HCT116 (cell line): ENCODE measurements around the gene DLG2. TPM values are rescaled to one million over a fixed set of nuclear protein-coding genes. Genes with fewer than 3 reads are reported as not detected.

ENCODE experiments used
- ATAC-seq: fragments of 200-7000 bp; cut with Tn5 transposase; 2 replicates; pipeline ENCODE4 v1.9.1; 2020; ENCODE audit warnings: mild to moderate bottlenecking, moderate library complexity
- BruUV-seq: library from RNA; stranded (reverse); fragments of 400-500 nt; replicated peaks from 2 replicates; lab custom pipeline; 2021; lab: Mats Ljungman, UMichigan
- CTCF ChIA-PET: fragments of 300-600 bp; sonication (Branson Sonifier 250); formaldehyde crosslinking; loops from one replicate; lab custom pipeline; 2021; ENCODE audit warnings: antibody characterized with exemption; lab: Charles Lee
- POLR2A ChIA-PET: fragments of 300-600, 350-600 bp; sonication (Branson Sonifier 250); formaldehyde crosslinking; loops from one replicate; lab custom pipeline; 2021; ENCODE audit warnings: antibody characterized with exemption; lab: Charles Lee
- RAD21 ChIA-PET, 2 experiments: fragments of 300-600 bp; sonication (Branson Sonifier 250); formaldehyde crosslinking; loops; one replicate each; lab custom pipeline; 2023; ENCODE audit warnings: low total read pairs in 2 of 2; ENCODE audit not compliant: uncharacterized antibody in 2 of 2, unreplicated experiment in 2 of 2, low non-redundant PET in 1 of 2; lab: Charles Lee
- DNase-seq: peaks from one replicate; pipeline ENCODE4 v3.0.0-alpha.2; 2010; ENCODE audit warnings: low read depth, low spot score
- H2AFZ ChIP-seq: fragments of 200-600 bp; shearing (Covaris generic), sonication (generic); 2 replicates; pipeline ENCODE4 v1.6.1; 2017; ENCODE audit warnings: low read depth, mixed run types, mixed read lengths, antibody characterized with exemption, low read length; ENCODE audit not compliant: poor library complexity, severe bottlenecking
- H3K27ac ChIP-seq: 2 replicates; pipeline ENCODE4 v1.5.1; 2012; ENCODE audit warnings: low read depth, low read length
- H3K27me3 ChIP-seq: fragments of 200-600 bp; sonication (generic); 2 replicates; pipeline ENCODE4 v1.6.1; 2016; ENCODE audit warnings: mixed run types, low read length, mixed read lengths; ENCODE audit not compliant: insufficient read depth
- H3K36me3 ChIP-seq, 2 experiments: fragments of 200-500 bp in 1 of 2; fragments of 200-600 bp in 1 of 2; sonication (Bioruptor generic) in 1 of 2; sonication (generic) in 1 of 2; 2 replicates each; pipeline versions ENCODE4 v1.5.1 to v1.6.1; 2014 to 2016; ENCODE audit warnings: low read length in 2 of 2, inconsistent platforms in 1 of 2, mixed read lengths in 1 of 2, mixed run types in 1 of 2; ENCODE audit not compliant: insufficient read depth in 2 of 2, control insufficient read depth in 1 of 2
- H3K4me1 ChIP-seq, 2 experiments: fragments of 200-600 bp in 1 of 2; sonication (generic) in 1 of 2; 2 replicates each; pipeline versions ENCODE4 v1.5.1 to v1.6.1; 2012 to 2017; ENCODE audit warnings: low read length in 2 of 2, inconsistent platforms in 1 of 2, mild to moderate bottlenecking in 1 of 2, mixed read lengths in 1 of 2, mixed run types in 1 of 2, moderate library complexity in 1 of 2; ENCODE audit not compliant: insufficient read depth in 2 of 2, control insufficient read depth in 1 of 2
- H3K4me2 ChIP-seq: fragments of 200-600 bp; sonication (generic); 2 replicates; pipeline ENCODE4 v1.6.1; 2017; ENCODE audit warnings: mixed run types, low read length, mixed read lengths
- H3K4me3 ChIP-seq, 2 experiments: fragments of 200-600 bp in 1 of 2; sonication (generic) in 1 of 2; replicated peaks in 1 of 2; 2 replicates each; pipeline ENCODE4 v1.5.1; 2011 to 2016; ENCODE audit warnings: low read length in 2 of 2, control low read depth in 1 of 2, low read depth in 1 of 2, mild to moderate bottlenecking in 1 of 2, mixed read lengths in 1 of 2, mixed run types in 1 of 2
- H3K79me2 ChIP-seq: fragments of 200-600 bp; sonication (generic); 2 replicates; pipeline ENCODE4 v1.6.1; 2017; ENCODE audit warnings: mild to moderate bottlenecking, mixed run types, low read length, moderate library complexity, mixed read lengths; ENCODE audit not compliant: insufficient read depth
- H3K9ac ChIP-seq: fragments of 200-600 bp; sonication (generic); 2 replicates; pipeline ENCODE4 v1.6.1; 2016; ENCODE audit warnings: low read length, mixed read lengths
- H3K9me2 ChIP-seq: fragments of 200-600 bp; sonication (generic), shearing (Covaris generic); 2 replicates; pipeline ENCODE4 v1.6.1; 2017; ENCODE audit warnings: mixed run types, mild to moderate bottlenecking, moderate library complexity; ENCODE audit not compliant: insufficient read depth
- H3K9me3 ChIP-seq, 2 experiments: fragments of 200-500 bp in 1 of 2; fragments of 200-600 bp in 1 of 2; sonication (Bioruptor generic) in 1 of 2; sonication (generic) in 1 of 2; 2 replicates each; pipeline ENCODE4 v1.6.1; 2014 to 2017; ENCODE audit warnings: low read length in 2 of 2, mixed read lengths in 2 of 2, inconsistent platforms in 1 of 2, low read depth in 1 of 2, mild to moderate bottlenecking in 1 of 2, mixed run types in 1 of 2, moderate library complexity in 1 of 2; ENCODE audit not compliant: control insufficient read depth in 1 of 2, insufficient read depth in 1 of 2
- H4K20me1 ChIP-seq: fragments of 200-600 bp; sonication (generic), shearing (Covaris generic); 2 replicates; pipeline ENCODE4 v1.6.1; 2017; ENCODE audit warnings: mixed run types, mild to moderate bottlenecking, moderate library complexity; ENCODE audit not compliant: insufficient read depth
- CBX3 ChIP-seq: IDR thresholded peaks from 2 replicates; pipeline ENCODE4 v1.6.1; 2012; ENCODE audit warnings: low read depth
- CEBPB ChIP-seq: IDR thresholded peaks from 2 replicates; pipeline ENCODE4 v1.6.1; 2012; ENCODE audit warnings: low read depth
- EZH2 ChIP-seq: fragments of 200-600 bp; sonication (generic); IDR thresholded peaks from 2 replicates; pipeline ENCODE4 v1.6.1; 2017; ENCODE audit warnings: antibody characterized with exemption, mixed run types
- JUND ChIP-seq: IDR thresholded peaks from 2 replicates; pipeline ENCODE4 v1.6.1; 2012
- POLR2AphosphoS5 ChIP-seq: IDR thresholded peaks from 2 replicates; pipeline ENCODE4 v1.6.1; 2011; ENCODE audit warnings: mild to moderate bottlenecking, low read depth, low read length, moderate library complexity
- SIN3A ChIP-seq: IDR thresholded peaks from 2 replicates; pipeline ENCODE4 v1.6.1; 2012; ENCODE audit warnings: low read depth
- SP1 ChIP-seq: IDR thresholded peaks from 2 replicates; pipeline ENCODE4 v1.6.1; 2012; ENCODE audit warnings: low read depth
- SRF ChIP-seq: IDR thresholded peaks from 2 replicates; pipeline ENCODE4 v1.6.1; 2012; ENCODE audit warnings: low read depth
- YY1 ChIP-seq: IDR thresholded peaks from 2 replicates; pipeline ENCODE4 v1.6.1; 2011; ENCODE audit warnings: low read length, low read depth, moderate library complexity, mild to moderate bottlenecking; ENCODE audit not compliant: insufficient replicate concordance; ENCODE audit errors: extremely low read depth
- ZNF274 ChIP-seq: fragments of 200-500 bp; sonication (Bioruptor generic); IDR thresholded peaks from 2 replicates; pipeline ENCODE4 v1.6.1; 2014; ENCODE audit warnings: mild to moderate bottlenecking, low read depth, low read length, inconsistent platforms
- intact Hi-C: fragments of 100-400 bp; cut with micrococcal nuclease; formaldehyde crosslinking; loops from 2 replicates; pipeline ENCODE4 v1.10.0; 2022
- total RNA-seq: library from RNA; stranded (reverse); gene quantifications from one replicate; pipeline ENCODE4 v1.2.1, GENCODE V29; 2021; ENCODE audit not compliant: unreplicated experiment
- TF ChIP-seq, protein P1 (sequence below): IDR thresholded peaks from 2 replicates; pipeline ENCODE4 v1.6.1; 2012
- TF ChIP-seq, protein P2 (sequence below): IDR thresholded peaks from 2 replicates; pipeline ENCODE4 v1.6.1; 2012
- TF ChIP-seq, protein P3 (sequence below), 3 experiments: fragments of 200-600 bp in 1 of 3; sonication (generic) in 1 of 3; IDR thresholded peaks in 2 of 3; conservative IDR thresholded peaks in 1 of 3; 2 replicates each; pipeline ENCODE4 v1.5.1; 2012 to 2017; ENCODE audit warnings: low read depth in 2 of 3, low read length in 2 of 3, antibody characterized with exemption in 1 of 3, borderline replicate concordance in 1 of 3, control low read depth in 1 of 3, mild to moderate bottlenecking in 1 of 3, mixed read lengths in 1 of 3, mixed run types in 1 of 3, moderate library complexity in 1 of 3; ENCODE audit not compliant: insufficient read depth in 1 of 3

Gene DLG2
- total RNA-seq, 1 experiment from 2014 or later, result 2.4 TPM

DNA sequence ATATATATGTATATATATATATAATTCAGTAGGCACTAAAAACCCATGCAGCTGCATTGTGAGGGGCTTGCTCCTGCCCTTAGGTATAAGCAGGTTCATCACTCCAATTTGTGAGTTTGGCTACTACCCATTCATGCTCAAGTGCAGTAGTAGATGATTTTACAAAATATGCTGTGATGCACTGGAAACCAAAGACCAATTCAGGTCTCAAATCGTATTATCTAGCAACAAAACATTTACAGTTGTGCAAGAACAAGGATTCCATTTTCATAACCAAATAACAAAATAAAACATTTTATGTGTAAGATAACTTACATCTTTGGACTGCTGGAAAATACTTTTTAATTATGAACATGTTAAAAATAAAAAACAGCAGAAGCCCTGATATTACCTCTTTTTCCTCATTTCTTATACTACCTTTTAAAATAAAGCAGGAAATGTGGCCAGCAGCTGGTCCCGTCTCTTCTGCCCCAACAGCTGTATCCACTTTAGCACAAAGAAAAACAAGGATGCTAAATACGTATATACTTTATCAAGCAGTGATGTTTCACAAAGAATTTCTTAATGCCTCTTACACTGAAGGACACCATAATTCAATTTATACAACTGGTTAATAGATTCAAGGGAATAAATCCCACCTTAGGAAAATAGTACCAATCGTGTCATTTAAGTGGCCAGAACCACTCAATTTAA lies 35.0 kb upstream of the DLG2 start:
- TF ChIP-seq SP1 (no peak), ZNF274 (no peak), JUND (no peak), YY1 (no peak), POLR2AphosphoS5 (no peak), CEBPB (no peak), EZH2 (no peak), SIN3A (no peak), SRF (no peak), CBX3 (no peak)
- TF ChIP-seq, protein P1, sequence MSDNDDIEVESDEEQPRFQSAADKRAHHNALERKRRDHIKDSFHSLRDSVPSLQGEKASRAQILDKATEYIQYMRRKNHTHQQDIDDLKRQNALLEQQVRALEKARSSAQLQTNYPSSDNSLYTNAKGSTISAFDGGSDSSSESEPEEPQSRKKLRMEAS, result no peak
- TF ChIP-seq, protein P2, sequence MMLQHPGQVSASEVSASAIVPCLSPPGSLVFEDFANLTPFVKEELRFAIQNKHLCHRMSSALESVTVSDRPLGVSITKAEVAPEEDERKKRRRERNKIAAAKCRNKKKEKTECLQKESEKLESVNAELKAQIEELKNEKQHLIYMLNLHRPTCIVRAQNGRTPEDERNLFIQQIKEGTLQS, result no peak
- TF ChIP-seq, protein P3, sequence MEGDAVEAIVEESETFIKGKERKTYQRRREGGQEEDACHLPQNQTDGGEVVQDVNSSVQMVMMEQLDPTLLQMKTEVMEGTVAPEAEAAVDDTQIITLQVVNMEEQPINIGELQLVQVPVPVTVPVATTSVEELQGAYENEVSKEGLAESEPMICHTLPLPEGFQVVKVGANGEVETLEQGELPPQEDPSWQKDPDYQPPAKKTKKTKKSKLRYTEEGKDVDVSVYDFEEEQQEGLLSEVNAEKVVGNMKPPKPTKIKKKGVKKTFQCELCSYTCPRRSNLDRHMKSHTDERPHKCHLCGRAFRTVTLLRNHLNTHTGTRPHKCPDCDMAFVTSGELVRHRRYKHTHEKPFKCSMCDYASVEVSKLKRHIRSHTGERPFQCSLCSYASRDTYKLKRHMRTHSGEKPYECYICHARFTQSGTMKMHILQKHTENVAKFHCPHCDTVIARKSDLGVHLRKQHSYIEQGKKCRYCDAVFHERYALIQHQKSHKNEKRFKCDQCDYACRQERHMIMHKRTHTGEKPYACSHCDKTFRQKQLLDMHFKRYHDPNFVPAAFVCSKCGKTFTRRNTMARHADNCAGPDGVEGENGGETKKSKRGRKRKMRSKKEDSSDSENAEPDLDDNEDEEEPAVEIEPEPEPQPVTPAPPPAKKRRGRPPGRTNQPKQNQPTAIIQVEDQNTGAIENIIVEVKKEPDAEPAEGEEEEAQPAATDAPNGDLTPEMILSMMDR (IDR thresholded peaks at IDR 0.05 in 2 of 3, conservative IDR thresholded peaks at IDR 0.05 in 1 of 3; ENCODE audit: borderline replicate concordance in 1 of 3, insufficient read depth in 1 of 3, low read depth in 2 of 3, low read length in 2 of 3), result no peak
- CTCF ChIA-PET, result no interaction called here
- Histone ChIP-seq H3K4me3 (no peak overlapping the region), H3K27ac (no peak overlapping the region), H3K9me3 (no peaks in the 10 kb centered on the region), H4K20me1 (peaks cover 61% of the 10 kb centered on the region), H3K27me3 (no peaks in the 10 kb centered on the region), H3K9ac (no peak overlapping the region), H3K9me2 (no peaks in the 10 kb centered on the region), H3K4me1 (peaks cover 6 to 23% of the 10 kb centered on the region in 2 experiments; a peak in 3 of 4 replicates), H3K36me3 (peaks cover 37 to 43% of the 10 kb centered on the region in 2 experiments), H3K4me2 (peak overlapping the region; percentile 88; the same call in 1 of the 2 replicates), H2AFZ (no peak overlapping the region), H3K79me2 (peaks cover 78% of the 10 kb centered on the region)
- DNase-seq (no peak), ATAC-seq (no peak)
- POLR2A ChIA-PET, result no interaction called here
- RAD21 ChIA-PET, result no interaction called here
- intact Hi-C loops, result no loop called here
- no TSS peak for BruUV-seq
